ENCODE data around the gene FRMD8.

The FRMD8 gene

DNA sequence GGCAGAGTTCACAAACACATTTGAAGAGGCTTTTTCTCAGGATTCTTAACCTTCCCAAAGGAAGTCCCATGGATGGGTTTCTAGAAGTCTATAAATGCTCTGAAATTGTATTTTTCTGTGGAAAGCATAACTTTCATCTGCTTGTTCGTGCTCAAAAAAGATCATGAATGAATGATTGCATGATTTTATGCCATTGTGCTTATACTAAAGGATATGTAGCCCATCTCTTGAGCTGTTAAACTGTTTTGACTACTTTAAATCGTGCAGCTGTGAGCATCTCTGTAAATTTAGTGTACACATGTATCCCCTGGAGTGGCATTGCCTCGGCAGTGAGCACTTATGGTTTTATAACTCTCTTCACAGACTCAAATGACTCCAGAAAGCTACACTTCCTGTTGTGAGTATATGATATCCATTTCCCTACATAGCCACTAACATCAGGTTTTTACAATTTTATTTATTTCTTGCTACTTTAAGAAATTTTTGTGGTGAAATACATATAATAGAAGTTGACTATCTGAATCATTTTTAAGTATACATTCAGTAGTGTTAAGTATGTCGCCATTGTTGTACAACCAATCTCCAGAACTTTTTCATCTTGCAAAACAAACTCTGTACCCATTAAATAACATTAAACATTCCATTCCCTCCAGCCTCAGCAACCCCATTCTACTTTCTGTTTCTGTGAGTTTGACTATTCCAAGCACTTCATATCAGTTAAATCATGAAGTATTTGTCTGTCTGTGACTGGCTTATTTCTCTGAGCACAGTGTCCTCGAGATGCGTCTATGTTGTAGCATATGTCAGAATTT lies 44.2 kb downstream of the FRMD8 start:
- peak overlapping the region in 6 of 7 experiments; percentile 4 to 76 (median 40) for H3K4me3 ChIP-seq
- peak overlapping the region in 19 of 21 experiments; percentile 35 to 100 (median 100) for H3K27ac ChIP-seq

DNA sequence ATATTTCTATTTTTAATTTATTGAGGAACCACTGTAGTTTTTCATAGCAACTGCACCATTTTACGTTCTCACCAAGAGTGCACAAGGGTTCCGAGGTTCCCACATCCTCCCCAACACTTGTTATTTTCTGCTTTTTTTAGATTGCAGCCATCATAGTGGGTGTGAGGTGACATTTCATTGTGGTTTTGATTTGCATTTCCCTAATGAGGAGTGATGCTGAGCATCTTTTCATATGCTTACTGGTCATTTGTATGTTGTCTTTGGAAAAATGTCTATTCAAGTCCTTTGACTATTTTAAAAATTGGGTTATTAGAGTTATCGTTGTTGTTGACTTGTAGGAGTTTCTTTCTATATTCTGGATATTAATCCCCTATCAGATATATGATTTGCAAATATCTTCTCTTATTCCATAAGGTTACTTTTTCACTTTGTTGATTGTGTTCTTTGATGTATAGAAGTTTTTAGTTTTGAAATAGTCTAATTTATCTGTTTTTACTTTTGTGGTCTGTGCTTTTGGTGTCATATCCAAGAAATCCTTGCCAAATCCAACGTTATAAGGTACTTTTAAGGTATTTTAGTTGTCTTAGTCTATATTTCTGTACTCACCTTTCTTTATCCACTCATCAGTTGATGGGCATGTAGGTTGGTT lies 45.1 kb downstream of the FRMD8 start:
- Histone ChIP-seq H3K4me3 (no peak overlapping the region), H3K27ac (peak overlapping the region in 10 of 21 experiments; percentile 13 to 100 (median 99))

DNA sequence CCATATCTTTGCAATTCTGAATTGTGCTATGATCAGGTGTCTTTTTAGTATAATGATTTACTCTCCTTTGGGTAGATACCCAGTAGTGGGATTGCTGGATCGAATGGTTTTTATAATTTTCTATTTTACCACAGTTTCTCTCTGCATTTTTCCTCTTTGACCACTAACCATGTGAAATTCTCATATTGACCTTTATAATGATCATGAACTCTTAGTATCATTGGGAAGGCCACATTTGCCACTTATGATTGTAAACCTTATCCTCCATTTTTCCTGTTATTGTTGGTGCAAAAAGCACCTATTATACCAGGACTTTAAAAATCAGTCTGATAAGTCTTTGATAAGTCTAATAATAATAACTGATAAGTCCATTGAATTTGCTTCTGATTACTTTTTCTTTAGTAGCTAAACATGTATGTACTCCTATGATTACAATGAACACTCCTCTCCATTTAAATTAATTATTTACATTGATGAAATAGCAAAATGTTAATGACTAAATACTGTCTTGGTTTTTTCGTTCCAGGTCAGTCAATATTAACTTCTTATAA lies 45.7 kb downstream of the FRMD8 start:
- peak overlapping the region in 6 of 21 experiments; percentile 13 to 100 (median 68) for H3K27ac ChIP-seq

DNA sequence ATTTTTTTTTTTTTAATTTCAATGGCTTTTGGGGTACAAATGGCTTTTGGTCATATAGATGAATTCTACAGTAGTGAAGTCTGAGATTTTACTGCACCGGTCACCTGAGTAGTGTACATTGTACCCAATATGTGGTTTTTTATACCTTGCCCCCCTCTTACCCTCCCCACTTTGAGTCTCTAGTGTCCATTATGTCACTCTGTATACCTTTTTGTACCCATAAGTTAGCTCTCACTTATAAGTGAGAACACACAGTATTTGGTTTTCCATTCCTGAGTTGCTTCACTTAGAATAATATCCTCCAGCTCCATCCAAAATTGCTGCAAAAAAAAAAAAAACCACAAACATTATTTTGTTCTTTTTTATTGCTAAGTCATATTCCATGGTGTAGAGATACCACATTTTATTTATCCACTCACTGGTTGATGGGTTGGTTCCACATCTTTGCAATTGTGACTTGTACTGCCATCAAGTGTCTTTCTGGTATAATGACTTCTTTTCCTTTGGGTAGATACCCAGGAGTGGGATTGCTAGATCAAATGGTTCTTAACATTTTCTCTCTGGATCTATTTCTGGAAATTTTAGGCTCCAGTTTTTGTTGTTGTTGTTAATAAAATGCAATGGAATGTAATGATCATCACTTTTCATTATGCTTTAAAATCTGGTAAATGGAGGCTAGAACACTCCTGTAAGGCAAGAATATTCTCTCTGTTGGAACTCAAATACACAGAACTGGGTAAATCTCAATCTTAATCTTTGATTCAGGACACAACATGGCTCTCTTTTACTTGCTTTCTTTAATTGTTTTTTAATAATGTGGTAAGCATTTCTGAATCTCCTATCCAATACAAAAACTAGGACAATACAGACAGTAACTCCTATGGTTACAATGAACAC lies 46.5 kb downstream of the FRMD8 start:
- Histone ChIP-seq H3K27ac (peak overlapping the region in 4 of 21 experiments; percentile 2 to 38 (median 26)), H3K4me3 (no peak overlapping the region)

More for the DNA sequence above, 45.7 kb downstream of the FRMD8 start:
- no peak overlapping the region for H3K4me3 ChIP-seq

DNA sequence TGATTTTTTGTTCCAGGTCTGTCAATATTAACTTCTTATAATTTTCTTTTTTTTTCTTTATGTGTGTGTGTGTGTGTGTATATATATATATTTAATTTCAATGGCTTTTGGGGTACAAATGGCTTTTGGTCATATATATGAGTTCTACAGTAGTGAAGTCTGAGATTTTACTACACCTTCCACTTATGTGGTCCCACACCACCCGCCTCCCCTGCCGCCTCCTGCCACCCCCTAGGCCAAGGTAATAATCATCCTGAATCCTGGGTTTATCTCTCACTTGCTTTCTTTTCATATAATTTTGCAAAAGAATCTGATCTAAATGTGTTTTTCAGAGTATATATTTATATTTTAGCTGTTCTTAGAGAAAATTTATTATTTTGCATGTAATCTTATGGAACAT lies 47.2 kb downstream of the FRMD8 start:
- H3K27ac ChIP-seq: peak overlapping the region in 4 of 21 experiments; percentile 0 to 45 (median 30)
- no peak overlapping the region for H3K4me3 ChIP-seq

DNA sequence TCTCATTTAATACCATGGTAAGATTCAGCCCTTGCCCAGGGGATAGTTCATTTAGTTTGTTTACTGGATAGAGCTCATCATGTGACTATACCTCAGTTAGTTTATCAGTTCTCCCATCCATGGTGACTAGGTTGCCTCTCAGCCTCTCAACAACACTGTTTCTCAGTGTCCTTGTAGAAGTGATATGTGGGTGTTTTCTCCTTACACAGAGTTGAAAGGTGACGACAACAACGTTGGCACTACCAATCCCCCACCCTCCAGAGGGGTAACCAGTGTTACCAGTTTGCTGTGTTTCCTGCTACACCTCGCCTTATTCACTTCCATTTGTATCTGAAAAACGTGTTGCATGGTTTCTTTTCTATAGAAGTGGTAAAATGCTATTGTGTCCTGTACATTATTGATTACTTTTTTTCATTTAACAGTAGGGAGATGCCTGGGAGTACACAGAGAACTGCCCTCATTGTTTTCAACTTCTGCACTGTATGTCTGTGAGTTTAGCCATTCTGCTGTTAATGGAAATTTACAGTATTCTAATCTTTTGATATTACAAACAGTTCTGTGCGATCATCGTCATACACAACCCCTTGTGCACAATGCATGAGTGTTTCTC lies 47.7 kb downstream of the FRMD8 start:
- H3K27ac ChIP-seq: peak overlapping the region in 6 of 21 experiments; percentile 0 to 45 (median 30)
- no peak overlapping the region for H3K4me3 ChIP-seq

DNA sequence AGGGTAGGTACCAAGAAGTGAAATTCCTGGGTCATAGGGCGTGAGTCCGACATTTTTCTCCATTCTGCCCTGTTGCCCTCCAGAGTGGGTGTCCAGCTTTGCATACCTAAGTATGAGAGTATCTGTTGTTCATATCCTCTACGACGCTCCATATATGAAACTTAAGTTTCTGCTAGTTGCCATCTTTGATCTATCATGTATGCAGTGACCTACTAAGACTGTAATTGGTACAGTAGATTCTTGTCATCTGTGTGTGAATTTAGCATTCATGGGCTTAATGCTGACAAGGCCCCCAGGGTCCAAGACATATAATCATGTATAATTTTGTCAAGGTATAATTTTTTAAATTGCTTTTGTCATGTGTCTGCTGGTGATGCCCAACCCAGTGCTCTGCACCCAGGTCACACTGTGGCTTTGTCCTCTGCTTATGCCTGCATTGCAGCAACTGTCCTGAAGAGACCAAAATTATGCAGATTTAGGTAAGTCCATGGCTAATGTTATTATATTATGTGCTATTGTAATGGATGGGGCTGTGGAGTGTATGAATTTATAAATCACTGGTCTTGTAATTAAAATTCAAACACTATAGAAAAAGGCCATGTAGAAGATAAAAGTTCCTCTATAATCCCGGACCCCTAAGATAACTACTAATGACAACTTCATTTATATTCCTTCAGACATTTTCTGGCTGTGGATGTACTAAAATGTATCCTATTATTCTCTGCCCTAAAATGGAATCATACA lies 48.4 kb downstream of the FRMD8 start:
- H3K4me3 ChIP-seq: no peak overlapping the region
- peak overlapping the region in 4 of 21 experiments; percentile 18 to 68 (median 32) for H3K27ac ChIP-seq

GRCh38 chr11:65435411-65435931 lies 49.0 kb downstream of the FRMD8 start:
- Histone ChIP-seq H3K4me3 (no peak overlapping the region), H3K27ac (peak overlapping the region in 8 of 21 experiments; percentile 0 to 68 (median 10))

DNA sequence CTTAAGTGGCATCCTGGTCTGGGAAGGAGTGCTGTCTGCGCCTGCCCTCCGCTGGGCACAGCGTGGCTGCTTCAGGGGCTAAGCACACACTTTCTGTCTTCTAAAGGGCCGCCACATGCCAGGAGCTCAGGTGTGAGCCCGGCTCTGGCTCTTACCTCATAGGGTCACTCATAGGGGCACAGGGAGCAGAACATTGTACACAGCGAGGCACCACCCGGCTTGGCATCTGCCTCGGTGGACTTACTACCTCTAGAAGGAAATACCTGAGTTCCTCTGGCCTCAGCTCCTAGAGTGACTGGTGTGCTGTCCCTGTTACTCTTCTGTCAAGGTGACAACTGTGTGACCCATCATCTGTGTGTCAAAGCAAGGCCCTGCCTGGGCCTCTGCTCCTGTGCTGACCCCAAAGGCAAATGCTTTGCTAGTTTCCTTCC lies 49.6 kb downstream of the FRMD8 start:
- Histone ChIP-seq H3K4me3 (no peak overlapping the region), H3K27ac (peak overlapping the region in 11 of 21 experiments; percentile 0 to 59 (median 31))

DNA sequence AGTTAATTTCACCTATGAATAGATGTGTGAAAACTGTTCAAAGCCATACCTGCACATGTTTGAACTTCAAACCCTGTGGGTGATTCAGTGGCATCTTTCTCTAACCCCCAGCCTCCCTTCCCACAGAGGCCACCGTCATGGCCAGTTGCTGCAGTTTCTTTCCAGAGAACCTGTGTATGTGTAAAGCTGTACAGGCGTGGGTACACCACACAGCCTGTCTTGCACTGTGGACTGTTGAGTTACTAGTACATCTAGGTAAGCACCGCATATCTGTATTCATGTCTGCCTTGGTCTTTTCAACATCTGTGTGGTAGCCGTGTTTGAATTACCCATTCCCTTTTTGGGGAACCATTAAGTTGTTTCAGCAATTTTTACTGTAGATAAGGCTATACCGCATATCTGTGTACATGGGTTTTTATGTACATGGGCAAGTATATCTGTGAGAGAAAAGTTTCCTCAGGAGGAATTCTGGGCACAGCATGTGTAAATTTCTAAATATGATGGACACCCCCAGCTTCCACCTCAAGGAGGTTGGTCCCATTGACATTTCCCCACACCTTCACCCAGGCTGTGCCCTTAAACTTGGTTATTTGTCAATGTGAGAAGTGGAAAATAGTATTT lies 50.1 kb downstream of the FRMD8 start:
- Histone ChIP-seq H3K4me3 (no peak overlapping the region), H3K27ac (peak overlapping the region in 11 of 21 experiments; percentile 0 to 59 (median 35))

DNA sequence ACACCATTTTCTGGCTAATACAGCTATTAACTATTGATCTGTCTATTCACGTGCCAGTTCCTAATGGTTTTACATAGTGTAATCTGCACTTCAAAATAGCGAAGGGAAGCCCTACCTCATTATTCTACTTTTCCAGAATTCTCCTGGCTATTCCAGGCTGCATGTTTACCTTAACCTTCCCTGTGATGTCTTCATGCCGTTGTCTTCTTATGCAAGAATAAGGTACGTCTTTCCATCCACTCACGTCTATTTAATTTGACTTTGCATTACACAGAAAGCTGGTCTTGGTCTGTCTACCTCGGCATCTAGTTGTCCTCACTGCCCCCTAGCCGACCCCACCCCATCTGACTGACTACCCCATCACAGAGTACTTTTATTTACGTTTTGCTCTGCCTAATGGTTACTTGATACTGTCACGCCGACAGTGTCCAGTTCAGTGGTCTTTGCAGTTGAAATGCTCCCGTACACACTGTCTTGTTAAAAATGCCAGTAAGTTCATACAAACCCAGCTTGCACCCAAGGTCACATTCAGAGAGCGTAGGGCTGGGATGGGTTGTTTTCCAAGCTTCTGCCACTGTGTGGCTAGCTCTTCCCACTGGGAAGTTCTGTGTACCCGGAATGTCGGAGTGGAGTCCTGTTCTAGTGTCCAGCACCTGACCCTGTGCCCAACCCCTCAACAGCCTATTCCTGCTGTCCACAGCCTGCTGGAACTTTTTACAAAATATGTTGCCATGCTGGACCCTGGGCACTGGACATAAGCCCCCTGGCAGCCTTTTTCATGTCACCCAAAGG lies 51.2 kb downstream of the FRMD8 start:
- Histone ChIP-seq H3K27ac (peak overlapping the region in 5 of 21 experiments; percentile 1 to 62 (median 23)), H3K4me3 (no peak overlapping the region)

GRCh38 chr11:65438257-65439151 lies 52.1 kb downstream of the FRMD8 start:
- peak overlapping the region in 3 of 21 experiments; percentile 2 to 62 (median 8) for H3K27ac ChIP-seq
- H3K4me3 ChIP-seq: no peak overlapping the region

DNA sequence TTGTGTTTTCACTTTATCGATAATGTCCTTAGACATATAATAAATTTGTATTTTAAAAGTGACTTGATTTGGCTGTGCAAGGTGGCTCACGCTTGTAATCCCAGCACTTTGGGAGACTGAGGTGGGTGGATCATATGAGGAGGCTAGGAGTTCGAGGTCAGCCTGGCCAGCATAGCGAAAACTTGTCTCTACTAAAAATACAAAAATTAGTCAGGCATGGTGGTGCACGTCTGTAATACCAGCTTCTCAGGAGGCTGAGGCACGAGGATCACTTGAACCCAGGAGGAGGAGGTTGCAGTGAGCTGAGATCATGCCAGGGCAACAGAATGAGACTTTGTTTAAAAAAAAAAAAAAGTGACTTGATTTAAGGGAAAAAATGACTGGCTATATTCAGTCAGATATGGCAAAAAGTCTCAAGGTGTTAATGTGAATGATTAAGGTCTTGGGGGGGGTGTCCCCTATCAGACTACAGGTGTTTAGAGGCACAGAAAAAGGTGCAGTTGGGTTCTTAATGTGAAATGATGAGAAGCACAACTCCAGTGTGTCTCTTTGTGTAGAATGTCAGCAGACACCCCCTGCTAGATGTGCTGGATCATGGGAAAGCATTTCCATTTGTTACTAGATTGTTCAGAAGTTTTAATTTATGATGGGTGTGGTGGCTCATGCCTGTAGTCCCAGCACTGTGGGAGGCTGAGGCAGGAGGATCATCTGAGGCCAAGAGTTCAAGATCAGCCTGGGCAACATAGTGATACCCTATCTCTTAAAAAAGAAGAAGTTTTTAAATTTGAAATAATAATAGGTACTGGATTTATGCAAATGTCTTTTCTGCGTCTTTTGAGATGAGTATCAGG lies 53.1 kb downstream of the FRMD8 start:
- Histone ChIP-seq H3K4me3 (no peak overlapping the region), H3K27ac (peak overlapping the region in 4 of 21 experiments; percentile 8 to 70 (median 11))

- Histone ChIP-seq H3K4me3 (no peak overlapping the region), H3K27ac (peak overlapping the region in 11 of 21 experiments; percentile 5 to 70 (median 48))
Measured at GRCh38 chr11:65440831-65441499, 54.5 kb downstream of the FRMD8 start.
